GM12878 (cell line): ENCODE results near the gene GKN1.

Source experiments
- EZH2 ChIP-seq: IDR thresholded peaks from 2 replicates; pipeline ENCODE4 v1.6.1; 2012; ENCODE audit warnings: low read depth, mild to moderate bottlenecking, control low read depth, inconsistent platforms, low read length, borderline replicate concordance; ENCODE audit not compliant: control insufficient read depth
- TF ChIP-seq, protein P1 (sequence below), 3 experiments: IDR thresholded peaks in 2 of 3; conservative IDR thresholded peaks in 1 of 3; 2 replicates each; pipeline ENCODE4 v1.5.1; 2011; ENCODE audit warnings: low read depth in 3 of 3, low read length in 3 of 3, mild to moderate bottlenecking in 3 of 3, control low read depth in 2 of 3, moderate library complexity in 2 of 3, inconsistent platforms in 1 of 3, mixed read lengths in 1 of 3; ENCODE audit not compliant: control insufficient read depth in 2 of 3, insufficient read depth in 1 of 3; ENCODE audit errors: extremely low read depth in 1 of 3

DNA sequence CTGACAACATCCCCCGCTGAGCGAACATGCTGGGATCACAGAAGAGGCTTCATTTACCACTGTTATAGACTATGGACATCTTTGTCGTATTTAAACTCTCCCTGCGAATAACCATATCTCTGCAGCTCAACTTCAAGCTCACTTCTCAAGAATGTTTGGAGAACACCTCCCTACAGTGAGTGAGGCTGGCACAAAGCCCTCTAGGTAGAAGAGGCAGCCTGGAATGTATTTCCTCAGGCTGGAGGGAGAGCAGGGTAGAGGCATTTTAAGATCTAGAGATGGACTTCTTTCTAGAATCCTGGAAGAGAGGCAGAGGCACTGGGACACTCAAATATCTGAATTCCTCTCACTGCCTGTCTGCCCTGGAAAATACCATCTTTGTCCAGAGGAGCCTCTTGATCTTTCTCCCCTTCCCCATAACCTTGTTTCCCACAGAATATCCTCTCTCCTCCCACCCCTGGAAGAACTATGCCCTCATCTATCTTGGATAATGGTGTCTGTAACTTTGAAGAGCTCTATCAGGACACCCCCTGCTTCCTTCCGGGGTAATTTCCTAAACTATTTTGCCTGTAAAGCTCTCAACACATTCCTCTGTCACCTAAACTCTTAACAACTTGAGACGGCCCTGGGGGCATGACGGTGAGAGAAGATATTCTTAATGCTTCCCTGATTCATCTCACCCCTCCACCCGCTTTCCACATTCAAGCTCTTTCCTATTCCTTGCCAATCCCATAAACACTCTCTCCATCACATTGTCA, 36.2 kb downstream of the GKN1 start:
- TF ChIP-seq, protein P1, sequence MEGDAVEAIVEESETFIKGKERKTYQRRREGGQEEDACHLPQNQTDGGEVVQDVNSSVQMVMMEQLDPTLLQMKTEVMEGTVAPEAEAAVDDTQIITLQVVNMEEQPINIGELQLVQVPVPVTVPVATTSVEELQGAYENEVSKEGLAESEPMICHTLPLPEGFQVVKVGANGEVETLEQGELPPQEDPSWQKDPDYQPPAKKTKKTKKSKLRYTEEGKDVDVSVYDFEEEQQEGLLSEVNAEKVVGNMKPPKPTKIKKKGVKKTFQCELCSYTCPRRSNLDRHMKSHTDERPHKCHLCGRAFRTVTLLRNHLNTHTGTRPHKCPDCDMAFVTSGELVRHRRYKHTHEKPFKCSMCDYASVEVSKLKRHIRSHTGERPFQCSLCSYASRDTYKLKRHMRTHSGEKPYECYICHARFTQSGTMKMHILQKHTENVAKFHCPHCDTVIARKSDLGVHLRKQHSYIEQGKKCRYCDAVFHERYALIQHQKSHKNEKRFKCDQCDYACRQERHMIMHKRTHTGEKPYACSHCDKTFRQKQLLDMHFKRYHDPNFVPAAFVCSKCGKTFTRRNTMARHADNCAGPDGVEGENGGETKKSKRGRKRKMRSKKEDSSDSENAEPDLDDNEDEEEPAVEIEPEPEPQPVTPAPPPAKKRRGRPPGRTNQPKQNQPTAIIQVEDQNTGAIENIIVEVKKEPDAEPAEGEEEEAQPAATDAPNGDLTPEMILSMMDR (IDR thresholded peaks at IDR 0.05 in 2 of 3, conservative IDR thresholded peaks at IDR 0.05 in 1 of 3; ENCODE audit: control insufficient read depth in 2 of 3, extremely low read depth in 1 of 3, insufficient read depth in 1 of 3, low read depth in 3 of 3, low read length in 3 of 3), result no peak
- TF ChIP-seq EZH2, result no peak
